Spleen (tissue), 7 donors: ENCODE data around the gene OPN5.

Experiments
- POLR2AphosphoS5 ChIP-seq, 3 donors: sonication (generic); formaldehyde crosslinking; IDR thresholded peaks; one replicate each; pipeline ENCODE4 v1.5.1; 2017; ENCODE audit warnings: antibody characterized with exemption in 3 of 3
- TF ChIP-seq, protein P1 (sequence below), 11 experiments: fragments of 200-600 bp in 7 of 11; fragments of 450-650 bp in 4 of 11; sonication (generic) in 4 of 11; IDR thresholded peaks in 8 of 11; conservative IDR thresholded peaks in 3 of 11; 1 replicate in 7 of 11; 2 replicates in 4 of 11; pipeline versions ENCODE4 v1.4.0 to v1.8.0; 2016 to 2021; ENCODE audit warnings: antibody characterized with exemption in 11 of 11, inconsistent platforms in 4 of 11, mild to moderate bottlenecking in 1 of 11
- donor health status: DM: no; HTN: no; CAD: no; lungs with moderate emphysema.
- donor health status: DM: no; HTN: no; CAD: no.
- donor health status: DM: no; HTN: no; CAD: no.

DNA sequence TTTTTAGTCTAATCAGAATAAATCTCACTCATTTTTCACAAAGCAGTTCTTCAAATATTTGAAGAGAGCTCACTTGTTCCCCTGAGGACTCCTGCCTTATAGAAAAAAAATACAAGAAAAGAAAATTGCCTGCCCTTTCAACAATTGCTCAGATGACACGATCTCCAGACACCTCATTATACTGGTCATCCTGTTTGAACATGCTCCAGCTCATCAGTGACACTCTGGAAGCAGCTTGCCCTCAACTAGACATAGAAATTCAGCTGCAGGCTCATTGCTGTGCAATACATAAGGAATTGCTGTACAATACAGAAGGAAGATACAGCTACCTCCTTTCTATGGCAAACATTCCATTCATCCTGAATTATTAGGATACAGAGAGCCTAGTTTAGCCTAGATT lies 73.1 kb downstream of the OPN5 start:
- TF ChIP-seq, protein P1, sequence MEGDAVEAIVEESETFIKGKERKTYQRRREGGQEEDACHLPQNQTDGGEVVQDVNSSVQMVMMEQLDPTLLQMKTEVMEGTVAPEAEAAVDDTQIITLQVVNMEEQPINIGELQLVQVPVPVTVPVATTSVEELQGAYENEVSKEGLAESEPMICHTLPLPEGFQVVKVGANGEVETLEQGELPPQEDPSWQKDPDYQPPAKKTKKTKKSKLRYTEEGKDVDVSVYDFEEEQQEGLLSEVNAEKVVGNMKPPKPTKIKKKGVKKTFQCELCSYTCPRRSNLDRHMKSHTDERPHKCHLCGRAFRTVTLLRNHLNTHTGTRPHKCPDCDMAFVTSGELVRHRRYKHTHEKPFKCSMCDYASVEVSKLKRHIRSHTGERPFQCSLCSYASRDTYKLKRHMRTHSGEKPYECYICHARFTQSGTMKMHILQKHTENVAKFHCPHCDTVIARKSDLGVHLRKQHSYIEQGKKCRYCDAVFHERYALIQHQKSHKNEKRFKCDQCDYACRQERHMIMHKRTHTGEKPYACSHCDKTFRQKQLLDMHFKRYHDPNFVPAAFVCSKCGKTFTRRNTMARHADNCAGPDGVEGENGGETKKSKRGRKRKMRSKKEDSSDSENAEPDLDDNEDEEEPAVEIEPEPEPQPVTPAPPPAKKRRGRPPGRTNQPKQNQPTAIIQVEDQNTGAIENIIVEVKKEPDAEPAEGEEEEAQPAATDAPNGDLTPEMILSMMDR (IDR thresholded peaks at IDR 0.05 in 8 of 11, conservative IDR thresholded peaks at IDR 0.05 in 3 of 11): no peak
- TF ChIP-seq POLR2AphosphoS5 (IDR thresholded peaks at IDR 0.05): no peak
